Transverse colon (tissue), 4 donors: ENCODE results near the gene GMDS. TPM values are rescaled to one million over a fixed set of nuclear protein-coding genes. Genes with fewer than 3 reads are reported as not detected.

ENCODE experiments used
- DNase-seq: peaks from one replicate; pipeline ENCODE4 v3.0.0-alpha.2; 2019
- H3K27ac ChIP-seq, 4 donors: fragments of 200-600 bp; sonication (generic); 2 replicates each; pipeline ENCODE4 v1.5.1; 2016 to 2018; ENCODE audit warnings: inconsistent platforms in 4 of 4
- H3K27me3 ChIP-seq: fragments of 200-600 bp; sonication (generic); 2 replicates; pipeline ENCODE4 v1.5.1; 2017; ENCODE audit warnings: inconsistent platforms
- H3K36me3 ChIP-seq, 4 donors: fragments of 200-600 bp; sonication (generic); 2 replicates each; pipeline ENCODE4 v1.5.1; 2017 to 2019; ENCODE audit warnings: inconsistent platforms in 4 of 4
- H3K4me1 ChIP-seq, 4 donors: fragments of 200-600 bp; sonication (generic); 2 replicates each; pipeline ENCODE4 v1.5.1; 2017 to 2020; ENCODE audit warnings: inconsistent platforms in 4 of 4
- H3K4me3 ChIP-seq, 4 donors: fragments of 200-600 bp; sonication (generic); 1 replicate in 1 of 4; 2 replicates in 3 of 4; pipeline versions ENCODE4 v1.5.1 to v1.6.1; 2017 to 2019; ENCODE audit warnings: inconsistent platforms in 4 of 4
- H3K9me3 ChIP-seq, 2 donors: fragments of 200-600 bp; sonication (generic); 2 replicates each; pipeline ENCODE4 v1.5.1; 2017 to 2019; ENCODE audit warnings: inconsistent platforms in 2 of 2
- EP300 ChIP-seq: sonication (generic); formaldehyde crosslinking; IDR thresholded peaks from one replicate; pipeline ENCODE4 v1.6.1; 2017; ENCODE audit warnings: antibody characterized with exemption, low read depth
- POLR2A ChIP-seq: fragments of 450-650 bp; IDR thresholded peaks from one replicate; pipeline ENCODE4 v1.6.1; 2016; ENCODE audit warnings: antibody characterized with exemption, mild to moderate bottlenecking, moderate library complexity
- POLR2AphosphoS5 ChIP-seq, 3 donors: sonication (generic); formaldehyde crosslinking; IDR thresholded peaks; one replicate each; pipeline ENCODE4 v1.6.1; 2016; ENCODE audit warnings: antibody characterized with exemption in 3 of 3
- WGBS, 2 donors: methylation state at CpG; one replicate each; pipeline ENCODE4 v1.1.5; 2018; ENCODE audit warnings: low coverage in 1 of 2; 5-methylcytosine and 5-hydroxymethylcytosine counted together
- in situ Hi-C, 4 donors: fragments of 200-750 bp; cut with MboI; loops; one replicate each; pipeline versions ENCODE4 v1.15.0 to v1.15.1; 2017; ENCODE audit warnings: low sequenced_read_pairs in 3 of 4, low pct_ligation_motif_present in 1 of 4, low pct_unique_long_range_greater_than_20kb in 1 of 4
- intact Hi-C: fragments of 100-400 bp; cut with DNase I; formaldehyde crosslinking; loops from one replicate; pipeline ENCODE4 v1.15.1; 2023; ENCODE audit warnings: low total_unique reads
- total RNA-seq, 4 donors: library from RNA; depleted of rRNA; stranded (reverse); fragments of >200 nt; gene quantifications; one replicate each; pipeline ENCODE4 v1.1.0, GENCODE V29; 2016
- TF ChIP-seq, protein P1 (sequence below), 5 experiments: fragments of 200-600 bp in 3 of 5; fragments of 450-650 bp in 2 of 5; sonication (generic) in 3 of 5; IDR thresholded peaks; 1 replicate in 2 of 5; 2 replicates in 3 of 5; pipeline ENCODE4 v1.5.1; 2016 to 2017; ENCODE audit warnings: antibody characterized with exemption in 5 of 5, inconsistent platforms in 3 of 5, mild to moderate bottlenecking in 2 of 5, moderate library complexity in 1 of 5

The GMDS gene
- total RNA-seq, 4 donors from 2014 or later: 66.2 to 546 (median 102) TPM

DNA sequence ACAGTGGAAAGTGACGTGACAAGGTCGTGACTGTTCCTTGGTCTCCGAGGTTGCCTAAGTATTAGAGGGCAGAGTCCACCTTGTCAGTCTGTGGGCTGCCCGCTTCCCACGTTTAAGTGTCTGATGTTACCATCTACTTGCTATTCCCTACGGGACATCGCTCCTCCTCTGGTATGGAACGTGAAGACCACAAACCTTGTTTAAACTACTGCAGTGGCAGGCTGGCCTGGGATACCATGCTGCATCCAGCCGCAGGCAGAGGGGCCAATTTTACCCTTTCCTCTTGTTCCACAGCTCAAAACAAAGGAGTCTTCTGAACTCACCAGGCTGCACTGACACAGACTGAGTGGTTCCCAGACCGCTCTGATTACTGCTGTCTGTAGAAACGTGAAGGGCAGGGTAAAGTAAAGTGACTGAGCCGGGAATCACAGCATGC is 359.8 kb downstream of the GMDS start:
- in situ Hi-C loops (no loop called here), intact Hi-C loops (no loop called here)
- H3K27me3 ChIP-seq: no peaks in the 10 kb centered on the region
- no peaks in the 10 kb centered on the region for H3K36me3 ChIP-seq
- H3K4me1 ChIP-seq: no peaks in the 10 kb centered on the region
- H3K27ac ChIP-seq: no peak overlapping the region
- no peak for DNase-seq
- no peaks in the 10 kb centered on the region for H3K9me3 ChIP-seq
- WGBS, 2 donors: 78 to 88% methylated on average over 11 of the region's 12 CpGs
- no peak overlapping the region for H3K4me3 ChIP-seq
- TF ChIP-seq POLR2AphosphoS5 (IDR thresholded peaks at IDR 0.05) (no peak), EP300 (no peak), POLR2A (no peak)
- TF ChIP-seq, protein P1, sequence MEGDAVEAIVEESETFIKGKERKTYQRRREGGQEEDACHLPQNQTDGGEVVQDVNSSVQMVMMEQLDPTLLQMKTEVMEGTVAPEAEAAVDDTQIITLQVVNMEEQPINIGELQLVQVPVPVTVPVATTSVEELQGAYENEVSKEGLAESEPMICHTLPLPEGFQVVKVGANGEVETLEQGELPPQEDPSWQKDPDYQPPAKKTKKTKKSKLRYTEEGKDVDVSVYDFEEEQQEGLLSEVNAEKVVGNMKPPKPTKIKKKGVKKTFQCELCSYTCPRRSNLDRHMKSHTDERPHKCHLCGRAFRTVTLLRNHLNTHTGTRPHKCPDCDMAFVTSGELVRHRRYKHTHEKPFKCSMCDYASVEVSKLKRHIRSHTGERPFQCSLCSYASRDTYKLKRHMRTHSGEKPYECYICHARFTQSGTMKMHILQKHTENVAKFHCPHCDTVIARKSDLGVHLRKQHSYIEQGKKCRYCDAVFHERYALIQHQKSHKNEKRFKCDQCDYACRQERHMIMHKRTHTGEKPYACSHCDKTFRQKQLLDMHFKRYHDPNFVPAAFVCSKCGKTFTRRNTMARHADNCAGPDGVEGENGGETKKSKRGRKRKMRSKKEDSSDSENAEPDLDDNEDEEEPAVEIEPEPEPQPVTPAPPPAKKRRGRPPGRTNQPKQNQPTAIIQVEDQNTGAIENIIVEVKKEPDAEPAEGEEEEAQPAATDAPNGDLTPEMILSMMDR (IDR thresholded peaks at IDR 0.05): no peak

DNA sequence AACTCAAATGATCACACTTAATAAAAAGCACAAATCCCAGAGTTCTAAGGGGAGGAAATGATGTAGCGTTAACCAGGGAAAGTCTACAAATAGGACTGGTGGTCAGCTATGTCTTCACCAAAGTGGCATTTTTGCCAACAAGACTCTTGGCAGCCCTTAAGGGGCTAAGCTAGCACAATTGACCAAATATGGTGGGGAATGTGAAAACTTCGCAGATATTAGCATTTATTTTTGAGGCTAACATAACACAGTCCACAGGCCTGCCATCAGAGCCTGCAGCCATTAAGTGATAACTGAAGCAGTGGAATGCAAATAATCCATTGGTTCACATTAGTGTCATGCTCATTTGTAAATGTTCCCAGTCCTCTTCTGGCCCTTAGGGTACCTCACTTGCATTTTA is 361.1 kb downstream of the GMDS start:
- Histone ChIP-seq H3K27ac (no peak overlapping the region), H3K4me1 (no peaks in the 10 kb centered on the region), H3K36me3 (no peaks in the 10 kb centered on the region), H3K9me3 (no peaks in the 10 kb centered on the region), H3K4me3 (no peak overlapping the region), H3K27me3 (no peaks in the 10 kb centered on the region)
- TF ChIP-seq POLR2A (no peak), POLR2AphosphoS5 (IDR thresholded peaks at IDR 0.05) (no peak), EP300 (no peak)
- TF ChIP-seq, protein P1 (IDR thresholded peaks at IDR 0.05): no peak
- 84 to 100% methylated on average over 1 to 2 of the region's 2 CpGs for WGBS, 2 donors
- intact Hi-C loops: no loop called here
- in situ Hi-C loops: no loop called here
- DNase-seq: no peak

GRCh38 chr6:1878330-1878729 is 367.1 kb downstream of the GMDS start:
- Histone ChIP-seq H3K36me3 (no peaks in the 10 kb centered on the region), H3K9me3 (no peaks in the 10 kb centered on the region), H3K27me3 (no peaks in the 10 kb centered on the region), H3K4me3 (no peak overlapping the region), H3K4me1 (no peaks in the 10 kb centered on the region), H3K27ac (no peak overlapping the region)
- DNase-seq: no peak
- intact Hi-C loops: no loop called here
- TF ChIP-seq POLR2AphosphoS5 (IDR thresholded peaks at IDR 0.05) (no peak), POLR2A (no peak), EP300 (no peak)
- TF ChIP-seq, protein P1 (IDR thresholded peaks at IDR 0.05): no peak
- in situ Hi-C loops: no loop called here
- WGBS, 2 donors: 95 to 98% methylated on average over 5 of the region's 5 CpGs

DNA sequence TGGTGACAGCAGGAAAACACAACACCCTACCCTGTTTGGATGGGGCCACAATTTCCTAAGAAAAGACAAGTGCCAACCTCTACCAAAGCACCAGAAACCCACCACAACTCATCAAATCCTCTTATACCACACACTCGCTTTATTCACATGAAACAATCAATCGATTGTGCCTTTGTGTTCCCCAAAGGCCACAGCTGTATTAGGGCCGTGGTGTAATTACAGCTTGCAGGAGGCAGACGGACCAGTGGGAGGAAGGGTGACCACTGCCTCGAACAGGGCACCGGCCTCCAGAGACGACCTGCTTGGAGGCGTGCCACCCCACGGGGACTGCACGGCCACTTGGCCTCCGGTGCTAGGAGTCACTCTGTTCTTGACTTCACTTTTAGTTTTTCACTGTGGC is 371.6 kb downstream of the GMDS start:
- H3K4me3 ChIP-seq: no peak overlapping the region
- no peaks in the 10 kb centered on the region for H3K36me3 ChIP-seq

More for the DNA sequence above, 371.6 kb downstream of the GMDS start:
- intact Hi-C loops: no loop called here
- Histone ChIP-seq H3K4me1 (peaks cover 0 to 4% (median 0%) of the 10 kb centered on the region in 4 donors), H3K27ac (no peak overlapping the region), H3K9me3 (no peaks in the 10 kb centered on the region), H3K27me3 (no peaks in the 10 kb centered on the region)
- DNase-seq: no peak
- 86 to 100% methylated on average over 1 to 11 of the region's 11 CpGs for WGBS, 2 donors
- in situ Hi-C loops: no loop called here
- TF ChIP-seq, protein P1 (IDR thresholded peaks at IDR 0.05): no peak
- TF ChIP-seq EP300 (no peak), POLR2AphosphoS5 (IDR thresholded peaks at IDR 0.05) (no peak), POLR2A (no peak)
